Astrocyte (in vitro differentiated cells and primary cell): ENCODE results near the gene CLEC2A.

Experiments
- CTCF ChIP-seq: IDR thresholded peaks from 2 replicates; pipeline ENCODE4 v1.5.1; 2011; ENCODE audit warnings: low read depth, mild to moderate bottlenecking, inconsistent platforms, low read length, moderate library complexity; ENCODE audit not compliant: insufficient read depth
- EZH2 ChIP-seq: IDR thresholded peaks from 2 replicates; pipeline ENCODE4 v1.6.1; 2012; ENCODE audit warnings: mild to moderate bottlenecking, low read length, inconsistent platforms; ENCODE audit not compliant: insufficient read depth

- no peak for TF ChIP-seq CTCF
- no peak for TF ChIP-seq EZH2
Measured at GRCh38 chr12:9888665-9889273, 43.4 kb downstream of the CLEC2A start.
